Measurements from ENCODE around the gene CUTC.

DNA sequence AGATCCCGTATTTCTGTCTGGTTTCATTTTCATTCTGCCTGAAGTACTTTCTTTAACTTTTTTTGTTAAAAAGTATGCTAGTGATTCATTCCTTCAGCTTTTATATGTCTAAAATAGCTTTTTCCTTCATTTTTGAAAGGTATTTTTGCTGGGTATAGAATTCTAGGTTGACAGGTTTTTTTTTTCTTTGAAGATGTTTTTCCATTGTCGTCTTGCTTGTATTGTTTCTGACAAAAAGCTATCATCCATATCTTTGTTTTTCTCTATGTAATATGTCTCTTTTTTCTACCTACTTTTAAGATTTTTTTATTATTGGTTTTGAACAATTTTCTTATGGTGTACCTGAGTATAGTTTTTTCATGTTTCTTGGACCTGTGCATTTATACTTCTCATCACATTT lies 8.2 kb downstream of the CUTC start:
- TF ChIP-seq, protein P1, sequence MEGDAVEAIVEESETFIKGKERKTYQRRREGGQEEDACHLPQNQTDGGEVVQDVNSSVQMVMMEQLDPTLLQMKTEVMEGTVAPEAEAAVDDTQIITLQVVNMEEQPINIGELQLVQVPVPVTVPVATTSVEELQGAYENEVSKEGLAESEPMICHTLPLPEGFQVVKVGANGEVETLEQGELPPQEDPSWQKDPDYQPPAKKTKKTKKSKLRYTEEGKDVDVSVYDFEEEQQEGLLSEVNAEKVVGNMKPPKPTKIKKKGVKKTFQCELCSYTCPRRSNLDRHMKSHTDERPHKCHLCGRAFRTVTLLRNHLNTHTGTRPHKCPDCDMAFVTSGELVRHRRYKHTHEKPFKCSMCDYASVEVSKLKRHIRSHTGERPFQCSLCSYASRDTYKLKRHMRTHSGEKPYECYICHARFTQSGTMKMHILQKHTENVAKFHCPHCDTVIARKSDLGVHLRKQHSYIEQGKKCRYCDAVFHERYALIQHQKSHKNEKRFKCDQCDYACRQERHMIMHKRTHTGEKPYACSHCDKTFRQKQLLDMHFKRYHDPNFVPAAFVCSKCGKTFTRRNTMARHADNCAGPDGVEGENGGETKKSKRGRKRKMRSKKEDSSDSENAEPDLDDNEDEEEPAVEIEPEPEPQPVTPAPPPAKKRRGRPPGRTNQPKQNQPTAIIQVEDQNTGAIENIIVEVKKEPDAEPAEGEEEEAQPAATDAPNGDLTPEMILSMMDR (conservative IDR thresholded peaks at IDR 0.05; ENCODE audit: low read length): no peak
- TF ChIP-seq EZH2phosphoT487 (IDR thresholded peaks at IDR 0.05; ENCODE audit: borderline replicate concordance): no peak

Measured in Loucy (cell line).